Fibroblast of skin of back (primary cell): Measurements from ENCODE around the gene ABCB1.
"Not testable (repeated sequence)": the region's sequence is repeated elsewhere in the genome, so short reads cannot be mapped to it uniquely, and the experiment has no call there.

ENCODE experiments used
- DNase-seq: peaks from one replicate; pipeline ENCODE4 v3.0.0-alpha.2; 2013

Gene ABCB1

GRCh38 chr7:87574630-87575029 lies 26.1 kb downstream of the ABCB1 start:
- peak; percentile 65 for DNase-seq

- not testable (repeated sequence) for DNase-seq
Observed at GRCh38 chr7:87572513-87572912, 28.2 kb downstream of the ABCB1 start.

- peak; percentile 70 for DNase-seq
Observed at GRCh38 chr7:87570178-87570577, 30.5 kb downstream of the ABCB1 start.

- no peak for DNase-seq
Observed at GRCh38 chr7:87567052-87567451, 33.6 kb downstream of the ABCB1 start.

GRCh38 chr7:87566311-87566900 lies 34.3 kb downstream of the ABCB1 start:
- no peak for DNase-seq

GRCh38 chr7:87565877-87566276 lies 34.8 kb downstream of the ABCB1 start:
- no peak for DNase-seq

GRCh38 chr7:87564296-87564963 lies 36.3 kb downstream of the ABCB1 start:
- peak; percentile 12 for DNase-seq

- no peak for DNase-seq
Observed at GRCh38 chr7:87561702-87562101, 39.0 kb downstream of the ABCB1 start.

GRCh38 chr7:87561102-87561501 lies 39.6 kb downstream of the ABCB1 start:
- no peak for DNase-seq

- no peak for DNase-seq
Observed at GRCh38 chr7:87552351-87552900, 48.3 kb downstream of the ABCB1 start.

- DNase-seq = no peak
Observed at GRCh38 chr7:87548123-87548919, 52.4 kb downstream of the ABCB1 start.

- no peak for DNase-seq
Observed at GRCh38 chr7:87545760-87546159, 54.9 kb downstream of the ABCB1 start.

- no peak for DNase-seq
Observed at GRCh38 chr7:87543623-87544022, 57.1 kb downstream of the ABCB1 start.

GRCh38 chr7:87541648-87542047 lies 59.0 kb downstream of the ABCB1 start:
- DNase-seq = no peak

GRCh38 chr7:87538052-87538451 lies 62.6 kb downstream of the ABCB1 start:
- DNase-seq = no peak

GRCh38 chr7:87534072-87534471 lies 66.6 kb downstream of the ABCB1 start:
- no peak for DNase-seq

GRCh38 chr7:87530126-87530525 lies 70.6 kb downstream of the ABCB1 start:
- DNase-seq = no peak

GRCh38 chr7:87528730-87529129 lies 72.0 kb downstream of the ABCB1 start:
- no peak for DNase-seq

GRCh38 chr7:87518735-87519134 lies 81.9 kb downstream of the ABCB1 start:
- no peak for DNase-seq

- no peak for DNase-seq
Observed at GRCh38 chr7:87517891-87518290, 82.8 kb downstream of the ABCB1 start.

- DNase-seq = peak; percentile 16
Observed at GRCh38 chr7:87517136-87517815, 83.4 kb downstream of the ABCB1 start.

- no peak for DNase-seq
Observed at GRCh38 chr7:87513735-87514335, 86.8 kb downstream of the ABCB1 start.
